ENCODE data around the gene WFIKKN2.

DNA sequence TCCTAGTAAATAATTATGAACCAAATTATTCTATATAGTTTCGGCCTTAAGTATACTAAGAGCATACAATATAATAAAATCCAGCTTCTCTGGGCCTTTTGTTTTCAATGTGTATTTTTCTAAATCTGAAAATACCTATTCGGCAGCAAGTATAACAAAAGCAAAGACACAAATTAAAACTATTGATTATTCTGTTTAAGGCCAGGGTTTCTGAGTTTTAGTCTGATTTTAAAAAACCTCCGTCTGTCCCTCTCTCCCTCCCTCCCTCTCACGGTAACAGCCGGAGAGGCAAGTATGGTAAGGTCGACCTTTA is 29.3 kb downstream of the WFIKKN2 start:
- TF ChIP-seq SP1 (IDR thresholded peaks at IDR 0.05) (no peak), ZNF384 (IDR thresholded peaks at IDR 0.05) (no peak), ELF4 (IDR thresholded peaks at IDR 0.05) (no peak), SUZ12 (IDR thresholded peaks at IDR 0.05) (no peak), LEF1 (IDR thresholded peaks at IDR 0.05; ENCODE audit: borderline replicate concordance) (no peak), HDGF (IDR thresholded peaks at IDR 0.05; ENCODE audit: borderline replicate concordance) (no peak), FOXK2 (IDR thresholded peaks at IDR 0.05) (no peak), BHLHE40 (IDR thresholded peaks at IDR 0.05; ENCODE audit: borderline replicate concordance) (no peak), NFRKB (IDR thresholded peaks at IDR 0.05) (no peak), FOXA1 (IDR thresholded peaks at IDR 0.05) (no peak), FOXM1 (IDR thresholded peaks at IDR 0.05; ENCODE audit: borderline replicate concordance) (no peak), L3MBTL2 (conservative IDR thresholded peaks at IDR 0.05) (no peak), TARDBP (IDR thresholded peaks at IDR 0.05) (no peak)
- TF ChIP-seq, protein P1, sequence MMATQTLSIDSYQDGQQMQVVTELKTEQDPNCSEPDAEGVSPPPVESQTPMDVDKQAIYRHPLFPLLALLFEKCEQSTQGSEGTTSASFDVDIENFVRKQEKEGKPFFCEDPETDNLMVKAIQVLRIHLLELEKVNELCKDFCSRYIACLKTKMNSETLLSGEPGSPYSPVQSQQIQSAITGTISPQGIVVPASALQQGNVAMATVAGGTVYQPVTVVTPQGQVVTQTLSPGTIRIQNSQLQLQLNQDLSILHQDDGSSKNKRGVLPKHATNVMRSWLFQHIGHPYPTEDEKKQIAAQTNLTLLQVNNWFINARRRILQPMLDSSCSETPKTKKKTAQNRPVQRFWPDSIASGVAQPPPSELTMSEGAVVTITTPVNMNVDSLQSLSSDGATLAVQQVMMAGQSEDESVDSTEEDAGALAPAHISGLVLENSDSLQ (IDR thresholded peaks at IDR 0.05): no peak

Data from HEK293T (cell line).